Mesendoderm (in vitro differentiated cells): Measurements from ENCODE around the gene MAP4K2.

Experiments used
- DNase-seq: peaks from one replicate; pipeline ENCODE4 v3.0.0; 2013
- H2AK5ac ChIP-seq: 2 replicates; pipeline ENCODE4 v1.6.1; 2013; ENCODE audit warnings: low read length, inconsistent platforms
- H2BK120ac ChIP-seq: 2 replicates; pipeline ENCODE4 v1.6.1; 2013; ENCODE audit warnings: low read depth, mild to moderate bottlenecking, low read length, moderate library complexity, mixed read lengths
- H2BK15ac ChIP-seq: replicated peaks from 2 replicates; pipeline ENCODE4 v1.6.1; 2013; ENCODE audit warnings: low read depth, mild to moderate bottlenecking, moderate library complexity
- H2BK5ac ChIP-seq: 2 replicates; pipeline ENCODE4 v1.6.1; 2013; ENCODE audit warnings: low read length, inconsistent platforms
- H3K18ac ChIP-seq: 2 replicates; pipeline ENCODE4 v1.6.1; 2013; ENCODE audit warnings: mild to moderate bottlenecking, low read length, mixed read lengths
- H3K23ac ChIP-seq: one replicate; pipeline ENCODE4 v1.6.1; 2013; ENCODE audit warnings: low read length
- H3K27ac ChIP-seq: 2 replicates; pipeline ENCODE4 v1.5.1; 2013; ENCODE audit warnings: low read depth, mild to moderate bottlenecking, inconsistent platforms, low read length, moderate library complexity
- H3K27me3 ChIP-seq: 2 replicates; pipeline ENCODE4 v1.6.1; 2013; ENCODE audit warnings: low read length, control low read depth, mild to moderate bottlenecking, inconsistent platforms; ENCODE audit not compliant: insufficient read depth, poor library complexity
- H3K36me3 ChIP-seq: 2 replicates; pipeline ENCODE4 v1.6.1; 2013; ENCODE audit warnings: low read length, inconsistent platforms; ENCODE audit not compliant: control insufficient read depth, insufficient read depth
- H3K4ac ChIP-seq: one replicate; pipeline ENCODE4 v1.6.1; 2013; ENCODE audit warnings: low read depth, mild to moderate bottlenecking, low read length, moderate library complexity
- H3K4me1 ChIP-seq: 2 replicates; pipeline ENCODE4 v1.6.1; 2013; ENCODE audit warnings: low read depth, low read length, inconsistent platforms; ENCODE audit not compliant: control insufficient read depth
- H3K4me2 ChIP-seq: 2 replicates; pipeline ENCODE4 v1.6.1; 2013; ENCODE audit warnings: low read length
- H3K4me3 ChIP-seq: 2 replicates; pipeline ENCODE4 v1.5.1; 2013; ENCODE audit warnings: mild to moderate bottlenecking, low read length
- H3K56ac ChIP-seq: one replicate; pipeline ENCODE4 v1.6.1; 2013; ENCODE audit warnings: low read length
- H3K79me1 ChIP-seq: 2 replicates; pipeline ENCODE4 v1.6.1; 2013; ENCODE audit warnings: low read length, inconsistent platforms
- H3K79me2 ChIP-seq: 2 replicates; pipeline ENCODE4 v1.6.1; 2013; ENCODE audit warnings: mild to moderate bottlenecking, low read length; ENCODE audit not compliant: control insufficient read depth, insufficient read depth
- H3K9ac ChIP-seq: 2 replicates; pipeline ENCODE4 v1.6.1; 2013; ENCODE audit warnings: low read length, inconsistent platforms
- H4K5ac ChIP-seq: one replicate; pipeline ENCODE4 v1.6.1; 2013; ENCODE audit warnings: low read length
- H4K8ac ChIP-seq: one replicate; pipeline ENCODE4 v1.6.1; 2013; ENCODE audit warnings: low read depth, mild to moderate bottlenecking, control low read depth, low read length, moderate library complexity
- WGBS: extraction: QIAGEN DNeasy Blood & Tissue Kit; methylation state at CpG from one replicate; pipeline ENCODE4 v1.1.7; 2013; ENCODE audit warnings: low lambda C conversion rate, missing lambda C conversion rate; ENCODE audit not compliant: insufficient coverage; ENCODE audit errors: extremely low coverage; 5-methylcytosine and 5-hydroxymethylcytosine counted together

Gene MAP4K2

DNA sequence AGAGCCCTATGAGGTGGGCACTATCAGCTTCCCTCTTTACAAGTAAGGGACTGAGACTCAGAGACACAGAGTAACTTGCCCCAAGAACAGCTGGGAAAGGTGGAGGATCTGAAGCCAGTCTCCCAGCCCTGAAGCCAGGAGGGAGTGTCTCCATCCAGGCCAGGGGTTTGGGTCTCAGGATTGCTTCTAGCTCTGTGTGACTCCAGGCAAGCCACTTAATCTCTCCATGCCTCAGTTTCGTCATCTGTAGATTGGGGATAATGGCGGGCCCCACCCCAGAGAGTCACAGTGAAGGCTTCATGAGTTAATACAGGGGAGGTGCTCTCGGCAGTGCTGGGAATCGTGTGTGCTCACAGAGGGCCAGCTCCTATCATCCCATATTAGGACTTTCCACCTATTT lies 10.5 kb downstream of the MAP4K2 start:
- no CpG with 5 or more reads among the region's 4 CpGs for WGBS
- H3K23ac ChIP-seq: no peak overlapping the region

GRCh38 chr11:64791781-64792291 lies 11.2 kb downstream of the MAP4K2 start:
- Histone ChIP-seq H3K79me1 (no peaks in the 10 kb centered on the region), H4K5ac (no peak overlapping the region), H3K9ac (no peak overlapping the region), H3K4me1 (no peaks in the 10 kb centered on the region), H2AK5ac (no peak overlapping the region), H3K18ac (no peak overlapping the region), H3K4me3 (no peak overlapping the region), H4K8ac (no peak overlapping the region), H2BK120ac (no peak overlapping the region), H3K27me3 (no peaks in the 10 kb centered on the region), H3K36me3 (no peaks in the 10 kb centered on the region), H2BK5ac (no peak overlapping the region), H3K23ac (no peak overlapping the region), H3K27ac (no peak overlapping the region), H3K4ac (no peak overlapping the region), H3K79me2 (no peaks in the 10 kb centered on the region), H3K56ac (no peak overlapping the region), H3K4me2 (no peak overlapping the region), H2BK15ac (no peak overlapping the region)
- no peak for DNase-seq
- WGBS: no CpG with 5 or more reads among the region's 14 CpGs

More for the DNA sequence above, 10.5 kb downstream of the MAP4K2 start:
- no peaks in the 10 kb centered on the region for H3K27me3 ChIP-seq
- no peak overlapping the region for H3K4me3 ChIP-seq
- H3K18ac ChIP-seq: no peak overlapping the region
- no peak for DNase-seq
- no peak overlapping the region for H3K56ac ChIP-seq
- H2AK5ac ChIP-seq: no peak overlapping the region
- H2BK120ac ChIP-seq: no peak overlapping the region
- H3K4me2 ChIP-seq: no peak overlapping the region
- no peak overlapping the region for H3K4ac ChIP-seq
- H3K79me1 ChIP-seq: no peaks in the 10 kb centered on the region
- H3K27ac ChIP-seq: no peak overlapping the region
- H3K9ac ChIP-seq: no peak overlapping the region
- H3K4me1 ChIP-seq: no peaks in the 10 kb centered on the region
- H4K8ac ChIP-seq: no peak overlapping the region
- no peaks in the 10 kb centered on the region for H3K79me2 ChIP-seq
- no peaks in the 10 kb centered on the region for H3K36me3 ChIP-seq
- H4K5ac ChIP-seq: no peak overlapping the region
- no peak overlapping the region for H2BK5ac ChIP-seq
- no peak overlapping the region for H2BK15ac ChIP-seq

DNA sequence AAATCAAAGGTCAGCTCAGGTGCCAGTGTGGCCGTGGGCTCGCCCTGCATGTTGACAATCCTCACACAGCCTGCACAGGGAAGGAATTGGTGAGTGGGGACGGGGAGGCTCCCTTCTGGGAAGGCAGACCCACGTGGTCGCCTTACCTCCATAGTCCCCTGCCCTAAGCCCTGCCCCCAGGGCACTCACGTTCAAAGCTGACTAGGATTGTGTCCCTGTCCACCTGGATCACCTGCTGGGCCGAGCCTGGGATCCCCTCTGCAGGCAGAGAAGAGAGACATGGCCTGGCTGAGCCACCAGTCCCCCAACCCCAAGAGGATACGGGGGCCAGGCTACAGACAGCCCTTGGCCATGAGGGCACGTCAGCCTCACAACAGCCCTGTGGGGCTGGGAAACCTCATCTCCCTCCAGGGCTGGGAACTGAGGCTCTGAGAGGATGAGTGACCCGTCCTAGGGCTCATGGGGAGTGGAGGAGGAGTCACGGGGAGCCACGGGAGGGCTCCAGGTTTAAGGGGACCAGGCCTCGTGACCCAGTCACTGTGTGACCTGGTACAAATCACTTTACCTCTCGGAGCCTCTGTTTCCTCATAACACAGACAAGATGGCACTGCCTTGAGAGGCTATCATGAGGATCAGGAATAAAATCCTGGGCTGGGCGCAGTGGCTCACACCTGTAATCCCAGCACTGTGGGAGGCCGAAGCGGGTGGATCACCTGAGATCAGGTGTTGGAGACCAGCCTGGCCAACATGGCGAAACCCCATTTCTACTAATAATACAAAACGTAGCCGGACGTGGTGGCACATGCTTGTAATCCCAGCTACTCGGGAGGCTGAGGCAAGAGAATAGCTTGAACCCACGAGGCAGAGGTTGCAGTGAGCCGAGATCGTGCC lies 12.6 kb downstream of the MAP4K2 start:
- H3K4me1 ChIP-seq: no peaks in the 10 kb centered on the region
- H3K27ac ChIP-seq: no peak overlapping the region
- no peak overlapping the region for H3K56ac ChIP-seq
- no peak for DNase-seq
- no peak overlapping the region for H3K4me2 ChIP-seq
- H3K27me3 ChIP-seq: no peaks in the 10 kb centered on the region
- no peak overlapping the region for H3K4me3 ChIP-seq
- H3K4ac ChIP-seq: no peak overlapping the region
- H4K5ac ChIP-seq: no peak overlapping the region
- H3K79me2 ChIP-seq: no peaks in the 10 kb centered on the region
- H4K8ac ChIP-seq: no peak overlapping the region
- H3K18ac ChIP-seq: no peak overlapping the region
- H3K23ac ChIP-seq: no peak overlapping the region
- H3K36me3 ChIP-seq: no peaks in the 10 kb centered on the region
- H2BK120ac ChIP-seq: no peak overlapping the region
- H3K79me1 ChIP-seq: no peaks in the 10 kb centered on the region
- WGBS: no CpG with 5 or more reads among the region's 25 CpGs
- no peak overlapping the region for H3K9ac ChIP-seq
- no peak overlapping the region for H2AK5ac ChIP-seq
- no peak overlapping the region for H2BK5ac ChIP-seq
- no peak overlapping the region for H2BK15ac ChIP-seq

DNA sequence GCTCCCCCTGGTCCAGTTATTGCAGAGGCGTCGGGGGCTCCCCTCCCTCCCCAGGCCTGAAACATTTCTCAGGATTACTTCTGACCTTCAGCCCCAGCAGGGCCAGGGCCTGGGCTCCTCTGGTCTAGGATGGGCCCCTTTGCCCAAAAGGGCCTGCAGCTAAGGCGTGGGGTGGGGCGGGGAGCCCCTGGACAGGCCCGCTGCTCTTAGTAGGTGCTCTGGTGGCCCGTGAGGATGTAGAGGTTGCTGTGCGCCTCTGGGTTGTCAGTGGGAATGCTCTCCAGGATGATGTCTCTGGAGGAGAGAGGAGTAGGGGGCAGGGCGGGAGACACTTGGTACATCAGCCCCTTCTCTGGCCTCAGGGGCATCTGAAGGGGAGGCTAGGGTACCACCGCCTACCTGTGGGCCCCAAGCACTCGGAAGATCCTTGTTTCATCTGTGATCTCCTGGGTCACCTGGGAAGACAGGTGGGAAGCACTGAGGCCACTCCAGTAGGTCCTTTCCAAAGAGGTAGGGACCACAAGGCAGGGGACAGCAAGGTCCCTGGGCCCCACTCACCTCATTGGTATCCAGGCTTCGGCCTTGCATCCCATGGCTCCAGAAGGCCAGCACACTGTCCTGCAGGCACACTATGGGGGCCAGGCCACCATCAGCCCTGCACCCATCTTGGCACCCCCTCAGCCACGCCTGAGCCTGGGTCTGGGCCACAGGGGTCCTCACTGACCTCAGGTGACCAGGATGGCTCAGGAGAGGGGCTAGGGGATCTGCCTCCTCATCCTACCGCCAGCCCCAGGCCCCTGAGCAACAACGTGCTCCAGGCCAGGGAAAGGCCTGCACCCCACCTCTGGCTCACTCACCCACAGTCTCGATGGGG lies 13.4 kb downstream of the MAP4K2 start:
- no peak for DNase-seq
- H3K9ac ChIP-seq: no peak overlapping the region
- H3K27me3 ChIP-seq: no peaks in the 10 kb centered on the region
- H2AK5ac ChIP-seq: no peak overlapping the region
- no peak overlapping the region for H4K8ac ChIP-seq
- no peak overlapping the region for H3K4ac ChIP-seq
- no peak overlapping the region for H3K23ac ChIP-seq
- H3K4me1 ChIP-seq: no peaks in the 10 kb centered on the region
- no peak overlapping the region for H3K4me3 ChIP-seq
- no CpG with 5 or more reads among the region's 15 CpGs for WGBS
- no peaks in the 10 kb centered on the region for H3K36me3 ChIP-seq
- H4K5ac ChIP-seq: no peak overlapping the region
- no peaks in the 10 kb centered on the region for H3K79me2 ChIP-seq
- H2BK120ac ChIP-seq: no peak overlapping the region
- no peak overlapping the region for H3K18ac ChIP-seq
- H3K27ac ChIP-seq: no peak overlapping the region
- no peak overlapping the region for H2BK5ac ChIP-seq
- H3K56ac ChIP-seq: no peak overlapping the region
- H3K79me1 ChIP-seq: no peaks in the 10 kb centered on the region
- no peak overlapping the region for H3K4me2 ChIP-seq
- no peak overlapping the region for H2BK15ac ChIP-seq

- no peak overlapping the region for H3K9ac ChIP-seq
- no peak overlapping the region for H3K56ac ChIP-seq
- H3K4ac ChIP-seq: no peak overlapping the region
- H4K5ac ChIP-seq: no peak overlapping the region
- no peak for DNase-seq
- no peaks in the 10 kb centered on the region for H3K36me3 ChIP-seq
- H2BK15ac ChIP-seq: no peak overlapping the region
- H3K4me3 ChIP-seq: no peak overlapping the region
- no CpG with 5 or more reads among the region's 9 CpGs for WGBS
- no peak overlapping the region for H3K23ac ChIP-seq
- no peak overlapping the region for H4K8ac ChIP-seq
- no peak overlapping the region for H3K18ac ChIP-seq
- H3K27me3 ChIP-seq: no peaks in the 10 kb centered on the region
- H3K27ac ChIP-seq: no peak overlapping the region
- H2BK5ac ChIP-seq: no peak overlapping the region
- H3K4me1 ChIP-seq: no peaks in the 10 kb centered on the region
- no peak overlapping the region for H3K4me2 ChIP-seq
- H3K79me1 ChIP-seq: no peaks in the 10 kb centered on the region
- H2BK120ac ChIP-seq: no peak overlapping the region
- no peak overlapping the region for H2AK5ac ChIP-seq
- no peaks in the 10 kb centered on the region for H3K79me2 ChIP-seq
Measured at GRCh38 chr11:64788321-64789215, 14.4 kb downstream of the MAP4K2 start.
